NCI-H460 (cell line): ENCODE measurements around the gene KCNK5. TPM values are rescaled to one million over a fixed set of nuclear protein-coding genes. Genes with fewer than 3 reads are reported as not detected.

Experiments used
- DNase-seq: peaks from one replicate; pipeline ENCODE4 v3.0.0-alpha.2; 2016; ENCODE audit warnings: low read depth; ENCODE audit errors: extremely low read depth
- total RNA-seq: library from RNA; depleted of rRNA; stranded (reverse); fragments of >200 nt; shearing (Covaris generic); gene quantifications from 2 replicates; pipeline ENCODE4 v1.2.3, GENCODE V29; 2014

Gene KCNK5
- total RNA-seq, 1 experiment from 2014 or later: 0.74 TPM

- no peak for DNase-seq
These were observed 18.5 kb upstream of the KCNK5 start for GRCh38 chr6:39247667-39248194.

- no peak for DNase-seq
These were observed 14.5 kb upstream of the KCNK5 start for GRCh38 chr6:39243809-39244208.

GRCh38 chr6:39240155-39240757, 11.0 kb upstream of the KCNK5 start:
- DNase-seq: no peak

DNA sequence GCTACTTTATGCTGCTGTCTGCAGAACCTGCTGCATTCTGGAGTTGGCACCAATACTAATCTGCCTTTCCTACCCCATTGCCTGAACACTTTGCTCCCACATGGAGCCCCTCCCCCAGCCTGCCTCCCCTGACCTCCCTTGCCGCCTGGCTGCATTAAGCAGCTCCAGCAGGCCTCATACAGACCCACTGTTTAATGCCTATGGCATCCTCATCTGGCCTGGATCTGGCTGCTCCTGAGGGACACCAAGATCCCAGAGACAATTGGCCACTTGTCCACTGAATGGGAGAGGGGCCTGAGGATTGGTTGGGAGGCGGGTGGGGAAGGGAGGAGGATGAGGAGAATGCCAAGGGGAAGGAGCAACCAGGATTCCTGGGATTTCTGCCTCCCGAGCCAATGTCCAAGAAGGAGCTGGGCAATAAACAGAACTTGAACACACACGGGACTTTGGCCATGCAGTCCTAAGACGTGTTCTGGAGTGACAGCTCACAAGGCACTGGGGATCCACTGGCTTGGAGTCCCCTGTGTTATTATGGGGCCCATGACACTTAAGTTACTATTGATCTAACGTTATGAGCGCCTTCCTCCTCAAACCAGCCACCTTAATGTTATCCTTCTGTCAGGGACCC, 10.4 kb upstream of the KCNK5 start:
- DNase-seq: no peak

- no peak for DNase-seq
These were observed 7.5 kb upstream of the KCNK5 start for GRCh38 chr6:39236742-39237141.

DNA sequence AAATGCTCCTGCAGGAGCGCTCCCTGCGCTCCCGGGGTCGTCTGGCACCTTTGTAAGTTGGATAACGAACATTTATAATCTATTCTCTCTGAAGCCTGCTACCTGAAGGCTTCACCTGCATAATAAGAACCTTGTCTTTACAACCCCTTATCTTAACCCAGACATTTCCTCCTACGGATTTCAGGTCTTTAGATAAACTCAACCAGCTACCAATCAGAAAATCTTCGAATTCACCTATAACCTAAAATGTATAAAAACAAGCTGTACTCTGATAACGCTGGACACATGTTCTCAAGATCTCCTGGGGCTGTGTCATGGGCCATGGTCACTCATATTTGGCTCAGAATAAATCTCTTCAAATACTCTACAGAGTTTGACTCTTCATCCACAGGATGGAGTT, 4.1 kb upstream of the KCNK5 start:
- DNase-seq: no peak

DNA sequence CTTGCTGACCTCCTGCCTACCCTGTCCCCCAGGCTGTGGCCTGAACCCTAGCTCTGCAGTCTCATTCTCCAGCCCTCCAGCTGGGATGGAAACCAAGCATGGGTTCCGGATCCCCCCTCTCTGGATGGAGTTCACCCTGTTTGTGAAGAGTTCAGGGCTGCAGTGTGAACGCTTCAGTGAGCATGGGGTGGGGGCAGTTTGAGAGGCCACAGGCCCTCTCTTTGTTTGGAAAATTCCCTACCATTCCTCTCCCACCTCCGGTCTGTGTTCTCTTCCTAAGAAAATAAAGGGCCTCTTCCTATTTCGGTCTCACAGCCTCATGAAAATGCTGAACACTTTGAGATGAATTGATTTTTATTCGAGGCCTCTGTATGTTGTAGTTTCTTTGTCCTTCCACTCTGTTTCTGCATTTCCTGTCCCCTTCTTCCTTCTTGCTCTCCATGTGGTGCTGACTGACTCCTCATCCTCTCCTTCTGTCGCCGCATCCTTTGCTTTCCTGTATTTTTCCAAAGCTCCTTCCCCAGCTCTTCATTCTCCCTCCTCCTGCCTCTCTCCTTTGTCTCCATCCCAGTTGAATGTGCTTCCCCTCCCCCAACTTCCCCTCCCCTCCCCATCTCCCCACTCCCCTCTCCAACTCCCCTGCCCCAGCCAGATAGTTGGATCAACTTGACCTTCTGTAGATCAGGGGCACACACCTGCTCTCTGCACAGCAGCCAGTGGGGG, 2.4 kb upstream of the KCNK5 start:
- DNase-seq: no peak

GRCh38 chr6:39230654-39231035, 1.4 kb upstream of the KCNK5 start:
- DNase-seq: no peak

GRCh38 chr6:39228111-39228971, 934 bp downstream of the KCNK5 start:
- DNase-seq: no peak

- DNase-seq: no peak
These were observed 1.8 kb downstream of the KCNK5 start for GRCh38 chr6:39227476-39227875.

- DNase-seq: no peak
These were observed 2.5 kb downstream of the KCNK5 start for GRCh38 chr6:39226639-39227329.

DNA sequence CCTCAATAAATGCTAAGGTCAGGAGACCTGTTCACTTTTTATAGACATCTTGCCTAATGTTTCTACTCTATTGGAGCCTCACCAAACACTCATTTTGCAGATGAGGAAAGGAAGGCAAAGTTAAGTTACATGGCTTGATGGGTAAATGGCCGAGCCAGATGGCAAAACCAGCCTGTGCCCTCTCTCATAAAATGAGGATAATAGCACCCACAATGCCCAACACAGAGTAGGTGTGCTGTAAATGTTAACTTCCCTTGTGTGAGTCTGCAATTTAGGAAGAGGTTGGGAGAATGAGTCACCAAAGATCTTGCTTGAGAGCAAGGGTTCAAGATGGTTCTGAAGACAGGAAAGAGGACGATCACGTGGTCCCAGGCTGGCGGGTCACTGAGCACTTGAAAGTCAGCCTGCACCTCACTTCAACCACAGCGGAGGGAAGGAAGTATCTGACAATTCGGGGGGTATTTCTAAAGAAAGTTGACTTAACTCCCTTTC, 3.3 kb downstream of the KCNK5 start:
- no peak for DNase-seq

GRCh38 chr6:39225543-39225942, 3.7 kb downstream of the KCNK5 start:
- DNase-seq: no peak

- DNase-seq: no peak
These were observed 4.6 kb downstream of the KCNK5 start for GRCh38 chr6:39224523-39225182.

DNA sequence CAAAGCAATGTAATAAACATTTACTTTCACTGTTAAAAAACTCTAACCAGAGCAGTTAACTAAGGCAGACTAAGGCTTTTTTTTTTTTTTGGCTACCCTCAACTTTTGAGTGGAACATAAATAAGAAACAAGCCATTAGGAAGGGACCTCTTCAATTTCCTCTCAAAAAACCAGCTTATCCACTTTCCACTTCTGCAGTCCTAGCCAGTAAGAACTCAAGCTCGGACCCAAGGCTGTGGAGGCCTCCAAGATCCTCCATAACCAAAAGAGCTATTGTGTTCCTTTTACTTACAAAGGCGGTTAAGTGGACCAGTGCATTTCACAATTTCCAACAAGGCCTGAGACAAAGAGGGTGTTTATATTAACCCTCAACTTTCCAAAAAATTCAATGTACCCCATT, 5.3 kb downstream of the KCNK5 start:
- DNase-seq: no peak

DNA sequence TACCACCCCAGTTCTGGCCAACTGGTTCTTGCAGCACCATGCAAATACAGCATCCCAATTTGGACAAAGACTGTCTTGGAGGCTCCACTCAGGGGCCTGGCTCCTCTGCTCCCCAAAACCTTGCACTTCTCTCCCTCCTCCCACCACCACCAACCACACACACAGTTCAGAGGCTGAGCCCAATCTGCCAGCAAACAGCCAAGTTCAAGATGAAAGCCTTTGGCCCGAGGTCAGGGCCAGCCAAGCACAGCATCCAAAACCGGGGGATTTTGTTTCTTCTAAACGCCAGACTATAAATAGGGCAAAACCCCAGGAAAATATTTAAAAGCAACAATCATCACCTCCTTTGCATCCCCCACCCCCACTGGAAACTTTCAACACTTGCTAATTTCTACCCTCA, 5.7 kb downstream of the KCNK5 start:
- no peak for DNase-seq

GRCh38 chr6:39223061-39223460, 6.2 kb downstream of the KCNK5 start:
- no peak for DNase-seq

DNA sequence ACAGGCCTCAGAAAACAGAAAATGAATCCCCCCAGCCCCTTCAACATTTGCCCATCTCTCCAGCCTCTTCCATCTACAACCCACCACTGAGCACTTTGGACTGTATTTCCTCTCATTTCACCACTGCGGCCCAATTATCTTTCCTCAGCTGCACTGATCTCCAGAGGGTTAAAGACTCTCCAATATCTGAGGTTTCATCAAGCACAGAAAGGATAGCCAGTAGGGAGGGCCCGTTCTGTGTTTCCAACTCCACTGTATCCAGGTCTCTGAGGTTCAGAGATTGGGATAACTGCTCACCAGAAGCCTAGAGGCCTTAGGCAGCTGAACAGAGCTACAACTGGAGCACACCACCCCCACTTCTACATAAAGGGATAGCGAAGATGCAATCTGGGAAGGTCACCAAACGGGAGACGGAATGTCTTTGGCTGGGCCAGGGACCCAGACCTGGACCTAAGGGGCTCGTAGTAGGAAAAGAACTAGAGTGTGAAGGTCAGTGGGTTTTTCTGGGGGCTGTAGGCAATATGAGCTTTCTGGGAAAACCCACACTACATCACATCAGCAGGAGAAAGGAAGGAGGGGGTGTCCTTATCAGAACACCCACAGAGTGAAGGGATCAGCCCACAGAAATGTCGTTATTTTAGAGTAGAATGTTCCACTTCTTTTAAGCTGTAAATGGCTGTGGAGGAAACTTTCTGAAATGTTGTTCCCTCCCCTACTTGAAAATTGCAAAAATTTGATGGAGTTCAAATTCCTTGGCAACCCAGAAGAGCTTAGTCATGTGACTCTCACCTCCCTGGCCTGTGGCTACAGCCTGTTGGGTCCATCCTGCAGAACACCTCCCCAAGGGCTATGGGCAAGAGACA, 7.3 kb downstream of the KCNK5 start:
- DNase-seq: no peak

- DNase-seq: no peak
These were observed 8.2 kb downstream of the KCNK5 start for GRCh38 chr6:39221115-39221514.
